ENCODE measurements around the gene CCM2.

DNA sequence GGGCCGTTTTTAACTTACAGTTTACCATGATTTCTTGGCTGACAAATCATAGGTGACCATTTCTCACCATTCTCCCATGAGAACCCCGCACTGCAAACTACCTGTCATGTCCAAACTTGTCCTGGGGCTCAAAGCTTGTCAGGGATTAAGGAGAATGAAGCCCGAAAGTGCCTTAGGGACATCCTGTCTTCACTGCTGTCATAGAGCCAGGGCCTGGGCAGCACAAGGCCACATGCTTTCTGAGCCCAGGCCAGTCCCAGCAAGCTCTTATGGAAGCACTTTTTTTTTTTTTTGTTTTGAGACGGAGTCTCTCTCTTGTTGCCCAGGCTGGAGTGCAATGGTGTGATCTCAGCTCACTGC is 33.9 kb downstream of the CCM2 start:
- TF ChIP-seq CTCF (IDR thresholded peaks at IDR 0.05) (no peak), POLR2A (IDR thresholded peaks at IDR 0.05) (no peak), POLR2AphosphoS5 (IDR thresholded peaks at IDR 0.05) (no peak)
